GM12878 (cell line): ENCODE results near the gene SECTM1. TPM values are rescaled to one million over a fixed set of nuclear protein-coding genes. Genes with fewer than 3 reads are reported as not detected.

Source experiments
- ATAC-seq: fragments of 200-7000 bp; cut with Tn5 transposase; 3 replicates; pipeline ENCODE4 v1.9.1; 2020; ENCODE audit warnings: mild to moderate bottlenecking, moderate library complexity
- BruUV-seq: library from RNA; stranded (reverse); fragments of 400-500 nt; replicated peaks from 2 replicates; lab custom pipeline; 2021; lab: Mats Ljungman, UMichigan
- CTCF ChIA-PET: fragments of 300-600 bp; sonication (Branson Sonifier 250); formaldehyde crosslinking; extraction: SDS; loops from one replicate; lab custom pipeline; 2021; ENCODE audit warnings: inconsistent platforms; lab: Yijun Ruan, JAX
- POLR2A ChIA-PET: fragments of 350-600 bp; formaldehyde crosslinking; extraction: SDS; loops from one replicate; lab custom pipeline; 2021; ENCODE audit warnings: inconsistent platforms; lab: Charles Lee
- RAD21 ChIA-PET: fragments of 300-600 bp; sonication (Branson Sonifier 250); formaldehyde crosslinking; loops from one replicate; lab custom pipeline; 2023; ENCODE audit warnings: antibody characterized with exemption; ENCODE audit not compliant: unreplicated experiment; lab: Charles Lee
- SMC1A ChIA-PET: fragments of 300-600 bp; sonication (Branson Sonifier 250); formaldehyde crosslinking; loops from one replicate; lab custom pipeline; 2023; ENCODE audit not compliant: unreplicated experiment, uncharacterized antibody; lab: Charles Lee
- DNase-seq: peaks from one replicate; pipeline ENCODE4 v3.0.0-alpha.2; 2011; ENCODE audit warnings: low read depth, low spot score
- FAIRE-seq: peaks from 3 replicates; lab custom pipeline; 2011; peaks lifted over from hg19 to GRCh38; lab: Jason Lieb, UNC
- H2AFZ ChIP-seq: 2 replicates; pipeline ENCODE4 v1.6.0; 2011; ENCODE audit warnings: low read depth, low read length, control low read depth; ENCODE audit not compliant: control insufficient read depth
- H3K27ac ChIP-seq: 2 replicates; pipeline ENCODE4 v1.5.1; 2011; ENCODE audit warnings: control low read depth; ENCODE audit not compliant: control insufficient read depth, insufficient read depth
- H3K27me3 ChIP-seq, 2 experiments: replicated peaks in 1 of 2; 2 replicates each; pipeline versions ENCODE4 v1.6.0 to v1.6.1; 2011; ENCODE audit warnings: low read length in 1 of 2; ENCODE audit not compliant: control insufficient read depth in 2 of 2, insufficient read depth in 2 of 2
- H3K36me3 ChIP-seq, 2 experiments: 2 replicates each; pipeline ENCODE4 v1.5.1; 2011; ENCODE audit warnings: low read length in 1 of 2; ENCODE audit not compliant: control insufficient read depth in 2 of 2, insufficient read depth in 2 of 2
- H3K4me1 ChIP-seq: 2 replicates; pipeline ENCODE4 v1.6.1; 2011; ENCODE audit warnings: mild to moderate bottlenecking, low read length, moderate library complexity, mixed read lengths; ENCODE audit not compliant: control insufficient read depth, insufficient read depth
- H3K4me2 ChIP-seq: 2 replicates; pipeline ENCODE4 v1.6.0; 2011; ENCODE audit warnings: control low read depth; ENCODE audit not compliant: control insufficient read depth, insufficient read depth
- H3K4me3 ChIP-seq: fragments of 200-600 bp; sonication (generic); 2 replicates; pipeline ENCODE4 v1.5.1; 2016
- H3K79me2 ChIP-seq: 2 replicates; pipeline ENCODE4 v1.6.0; 2011; ENCODE audit warnings: low read length; ENCODE audit not compliant: control insufficient read depth, insufficient read depth
- H3K9ac ChIP-seq: 2 replicates; pipeline ENCODE4 v1.8.0; 2011; ENCODE audit warnings: low read length, control low read depth, mixed read lengths; ENCODE audit not compliant: control insufficient read depth, insufficient read depth
- H3K9me3 ChIP-seq: replicated peaks from 3 replicates; pipeline ENCODE4 v1.5.1; 2011; ENCODE audit warnings: mild to moderate bottlenecking, low read length; ENCODE audit not compliant: control insufficient read depth, insufficient read depth
- H4K20me1 ChIP-seq: 2 replicates; pipeline ENCODE4 v1.6.0; 2011; ENCODE audit not compliant: control insufficient read depth, insufficient read depth
- BCL11A ChIP-seq: IDR thresholded peaks from 2 replicates; pipeline ENCODE4 v1.6.1; 2011; ENCODE audit warnings: low read depth, low read length
- BHLHE40 ChIP-seq, 2 experiments: fragments of 450-650 bp in 1 of 2; IDR thresholded peaks; 2 replicates each; pipeline ENCODE4 v1.6.1; 2011 to 2017; ENCODE audit warnings: low read depth in 2 of 2, borderline replicate concordance in 1 of 2, improper control_type of control experiment in 1 of 2, low read length in 1 of 2, mild to moderate bottlenecking in 1 of 2
- CREB1 ChIP-seq: IDR thresholded peaks from 2 replicates; pipeline ENCODE4 v1.6.1; 2012; ENCODE audit warnings: low read depth, mild to moderate bottlenecking, inconsistent platforms
- FOXM1 ChIP-seq: IDR thresholded peaks from 2 replicates; pipeline ENCODE4 v1.6.1; 2012; ENCODE audit warnings: low read depth, mild to moderate bottlenecking, inconsistent platforms, low read length, moderate library complexity
- HDAC6 ChIP-seq: fragments of 200-600 bp; sonication (generic); IDR thresholded peaks from one replicate; pipeline ENCODE4 v1.8.0; 2017; ENCODE audit warnings: antibody characterized with exemption; ENCODE audit not compliant: unreplicated experiment
- IKZF2 ChIP-seq, 2 experiments: fragments of 450-650 bp; IDR thresholded peaks; 2 replicates each; pipeline ENCODE4 v1.6.1; 2017; ENCODE audit warnings: mild to moderate bottlenecking in 2 of 2, moderate library complexity in 2 of 2
- LARP7 ChIP-seq: fragments of 450-650 bp; IDR thresholded peaks from 2 replicates; pipeline ENCODE4 v1.6.1; 2017; ENCODE audit warnings: mild to moderate bottlenecking
- MEF2B ChIP-seq: fragments of 450-650 bp; IDR thresholded peaks from 2 replicates; pipeline ENCODE4 v1.6.1; 2018; ENCODE audit warnings: mild to moderate bottlenecking, moderate library complexity; ENCODE audit not compliant: partially characterized antibody, poor library complexity, severe bottlenecking
- PAX5 ChIP-seq: IDR thresholded peaks from 2 replicates; pipeline ENCODE4 v1.6.1; 2011; ENCODE audit warnings: low read depth, low read length, borderline replicate concordance
- RAD21 ChIP-seq: IDR thresholded peaks from 2 replicates; pipeline ENCODE4 v1.6.1; 2011; ENCODE audit warnings: mild to moderate bottlenecking, low read depth, low read length, moderate library complexity; ENCODE audit not compliant: insufficient read depth
- SPI1 ChIP-seq: IDR thresholded peaks from 2 replicates; pipeline ENCODE4 v1.6.1; 2011; ENCODE audit warnings: low read depth, mild to moderate bottlenecking, low read length, moderate library complexity, borderline replicate concordance; ENCODE audit not compliant: insufficient read depth
- TBL1XR1 ChIP-seq: IDR thresholded peaks from 2 replicates; pipeline ENCODE4 v1.6.1; 2012; ENCODE audit warnings: low read depth, low read length, improper control_type of control experiment
- USF1 ChIP-seq: IDR thresholded peaks from 2 replicates; pipeline ENCODE4 v1.6.1; 2011; ENCODE audit warnings: borderline replicate concordance, low read depth, mild to moderate bottlenecking, moderate library complexity, mixed read lengths, low read length; ENCODE audit not compliant: insufficient read depth; ENCODE audit errors: extremely low read length
- ZBTB40 ChIP-seq: fragments of 450-650 bp; IDR thresholded peaks from 2 replicates; pipeline ENCODE4 v1.6.1; 2016; ENCODE audit warnings: mild to moderate bottlenecking, moderate library complexity, borderline replicate concordance
- WGBS: methylation state at CpG from one replicate; pipeline ENCODE4 v1.1.6; 2016; ENCODE audit warnings: low lambda C conversion rate; ENCODE audit not compliant: insufficient replicate concordance, insufficient coverage; ENCODE audit errors: missing lambda C conversion rate; 5-methylcytosine and 5-hydroxymethylcytosine counted together
- in situ Hi-C: fragments of 300-500 bp; cut with MboI; formaldehyde crosslinking; loops from 9 replicates; pipeline ENCODE4 v1.14.3; 2018; ENCODE audit warnings: mixed read lengths
- intact Hi-C: fragments of 100-400 bp; cut with micrococcal nuclease; formaldehyde crosslinking; loops from one replicate; pipeline ENCODE4 v1.14.2; 2022; ENCODE audit not compliant: unreplicated experiment
- polyA plus RNA-seq, 11 experiments: library from polyadenylated mRNA; depleted of rRNA in 4 of 11; unstranded in 6 of 11; stranded (reverse) in 5 of 11; fragments of >200 nt; fragmentation: Nextera tagmentation in 4 of 11; fragmentation: Illumina TruSeq in 1 of 11; extraction: Ambion mirVana in 4 of 11; extraction: Trizol in 1 of 11; gene quantifications; 1 replicate in 1 of 11; 2 replicates in 10 of 11; pipeline versions ENCODE4 v1.2.1 to v1.2.3, GENCODE V29; 2011 to 2016; ENCODE audit warnings: inconsistent platforms in 2 of 11, missing spikeins in 2 of 11, low read depth in 1 of 11
- total RNA-seq, 4 experiments: library from RNA; depleted of rRNA in 3 of 4; stranded (reverse); fragments of >200 nt in 3 of 4; fragmentation: Illumina TruSeq in 1 of 4; extraction: Trizol in 1 of 4; gene quantifications; 2 replicates each; pipeline versions ENCODE4 v1.2.1 to v1.2.3, GENCODE V29; 2013 to 2021

The SECTM1 gene
- total and polyA plus RNA-seq, 10 of the 15 experiments (the other 5 are each of a cell fraction or from before 2014, with no cell fraction given), result 0.10 to 0.13 (median 0.12) TPM; not detected in 7

- Histone ChIP-seq H3K4me1 (no peaks in the 10 kb centered on the region), H2AFZ (no peak overlapping the region), H3K27me3 (no peaks in the 10 kb centered on the region), H3K79me2 (peaks cover 1% of the 10 kb centered on the region), H3K36me3 (no peaks in the 10 kb centered on the region), H4K20me1 (no peaks in the 10 kb centered on the region), H3K4me2 (no peak overlapping the region), H3K4me3 (no peak overlapping the region), H3K27ac (no peak overlapping the region), H3K9me3 (no peaks in the 10 kb centered on the region), H3K9ac (no peak overlapping the region)
- BruUV-seq, result no TSS peak
- FAIRE-seq (peak; percentile 31), DNase-seq (no peak), ATAC-seq (no peak; the same call in 2 of the 3 replicates)
- intact Hi-C loops, result no loop called here
- POLR2A ChIA-PET, result interaction anchor here (0.8 kb wide), 1 partner anchor 10 kb away, joined by 3 read pairs; no protein-coding TSS in a partner anchor
- in situ Hi-C loops, result no loop called here
- SMC1A ChIA-PET, result no interaction called here
- WGBS, result 31% methylated on average over 9 of the region's 9 CpGs
- CTCF ChIA-PET, result interaction anchor here (1.0 to 1.2 kb wide), 2 partner anchors 8 to 12 kb away, joined by 3 to 4 read pairs; no protein-coding TSS in a partner anchor
- RAD21 ChIA-PET, result interaction anchor here (1.0 to 1.1 kb wide), 2 partner anchors 9 to 11 kb away, joined by 3 read pairs; no protein-coding TSS in a partner anchor
- TF ChIP-seq IKZF2 (IDR thresholded peaks at IDR 0.05) (0 out of 4 replicates have a peak, but pooled peaks of 1 of the 2 experiments have one; percentile 26), HDAC6 (no peak), LARP7 (no peak), USF1 (no peak), BHLHE40 (IDR thresholded peaks at IDR 0.05; ENCODE audit: borderline replicate concordance in 1 of 2, low read depth in 2 of 2, low read length in 1 of 2) (no peak), FOXM1 (no peak), RAD21 (no peak), MEF2B (peak; percentile 66), ZBTB40 (no peak), BCL11A (no peak), CREB1 (no peak), TBL1XR1 (no peak), PAX5 (no peak), SPI1 (no peak)
Measured at GRCh38 chr17:82287013-82287867, 46.3 kb downstream of the SECTM1 start.
